ENCODE results near the gene DGAT2L6.
"Not testable (repeated sequence)": the region's sequence is repeated elsewhere in the genome, so short reads cannot be mapped to it uniquely, and the experiment has no call there.

GRCh38 chrX:70243601-70244000 lies 66.3 kb downstream of the DGAT2L6 start:
- TF ChIP-seq CTCF (IDR thresholded peaks at IDR 0.05; ENCODE audit: poor library complexity, severe bottlenecking); EZH2 (IDR thresholded peaks at IDR 0.05; ENCODE audit: borderline replicate concordance, insufficient read depth, low read length, poor library complexity, severe bottlenecking); REST (IDR thresholded peaks at IDR 0.05; ENCODE audit: borderline replicate concordance); EP300 (conservative IDR thresholded peaks at IDR 0.05; ENCODE audit: poor library complexity, severe bottlenecking); POLR2AphosphoS5 (IDR thresholded peaks at IDR 0.05); SMC3 (conservative IDR thresholded peaks at IDR 0.05; ENCODE audit: poor library complexity); TAF1 (IDR thresholded peaks at IDR 0.05; ENCODE audit: low read depth); RAD21 (conservative IDR thresholded peaks at IDR 0.05): not testable (repeated sequence)
